ENCODE data around the gene BSG.

- TF ChIP-seq CTCF (IDR thresholded peaks at IDR 0.05) = no peak
- TF ChIP-seq POLR2A (IDR thresholded peaks at IDR 0.05) = no peak
- no peak for TF ChIP-seq EP300 (IDR thresholded peaks at IDR 0.05)
These were observed 826 bp upstream of the BSG start for GRCh38 chr19:571566-571974.

Measured in ovary (tissue), 3 donors.